ENCODE results near the gene OR4D2.
A peak's percentile ranks its signal among the peaks of the same experiment; 100 is the strongest.

The OR4D2 gene

GRCh38 chr17:58217766-58218165, 51.0 kb downstream of the OR4D2 start:
- Mint-ChIP-seq H3K27ac (no peak overlapping the region), H3K36me3 (ENCODE audit: low read depth) (peaks cover 19% of the 10 kb centered on the region), H3K9me3 (peaks cover 3% of the 10 kb centered on the region), H3K4me1 (peaks cover 14% of the 10 kb centered on the region), H3K4me3 (peak overlapping the region; percentile 73), H3K27me3 (ENCODE audit: low read depth, poor library complexity) (peaks cover 11% of the 10 kb centered on the region)
- TF ChIP-seq CTCF (IDR thresholded peaks at IDR 0.05) = no peak
- DNase-seq = no peak

- Mint-ChIP-seq H3K4me1 (peaks cover 14% of the 10 kb centered on the region), H3K27me3 (ENCODE audit: low read depth, poor library complexity) (peaks cover 20% of the 10 kb centered on the region), H3K27ac (peak within 1 kb of the TSS; percentile 80), H3K9me3 (peaks cover 3% of the 10 kb centered on the region), H3K36me3 (ENCODE audit: low read depth) (peaks cover 7% of the 10 kb centered on the region), H3K4me3 (peak within 1 kb of the TSS; percentile 97)
- TF ChIP-seq CTCF (IDR thresholded peaks at IDR 0.05) = peak; percentile 68
- DNase-seq = peak; percentile 98
Measured at GRCh38 chr17:58219007-58219788, 52.4 kb downstream of the OR4D2 start, which contains the start of gene MKS1. MKS1 (minus strand) TSS chr17:58219255; CDS start chr17:58219230, 25 bp downstream.

- Mint-ChIP-seq H3K36me3 (ENCODE audit: low read depth) (peaks cover 7% of the 10 kb centered on the region), H3K4me1 (peaks cover 14% of the 10 kb centered on the region), H3K27me3 (ENCODE audit: low read depth, poor library complexity) (peaks cover 25% of the 10 kb centered on the region), H3K27ac (no peak overlapping the region), H3K4me3 (peak overlapping the region; percentile 97), H3K9me3 (peaks cover 3% of the 10 kb centered on the region)
- TF ChIP-seq CTCF (IDR thresholded peaks at IDR 0.05) = no peak
- no peak for DNase-seq
Measured at GRCh38 chr17:58219789-58220183, 53.0 kb downstream of the OR4D2 start.
